Uterus (tissue), 4 donors: ENCODE data around the gene KCNC1. TPM values are rescaled to one million over a fixed set of nuclear protein-coding genes. Genes with fewer than 3 reads are reported as not detected.

ENCODE experiments used
- DNase-seq, 2 donors: peaks; one replicate each; pipeline ENCODE4 v3.0.0-alpha.2; 2019 to 2020
- H3K27ac ChIP-seq, 2 donors: fragments of 200-600 bp; sonication (generic); 1 replicate in 1 of 2; 2 replicates in 1 of 2; pipeline ENCODE4 v1.5.1; 2016 to 2018
- H3K27me3 ChIP-seq, 2 donors: fragments of 200-600 bp; sonication (generic); one replicate each; pipeline ENCODE4 v1.5.1; 2018 to 2019; ENCODE audit warnings: control low read depth in 1 of 2
- H3K36me3 ChIP-seq, 2 donors: fragments of 200-600 bp; sonication (generic); one replicate each; pipeline ENCODE4 v1.5.1; 2019; ENCODE audit warnings: control low read depth in 1 of 2
- H3K4me1 ChIP-seq, 2 donors: fragments of 200-600 bp; sonication (generic); one replicate each; pipeline ENCODE4 v1.5.1; 2018 to 2019; ENCODE audit warnings: control low read depth in 1 of 2
- H3K4me3 ChIP-seq, 2 donors: fragments of 200-600 bp; sonication (generic); 1 replicate in 1 of 2; 2 replicates in 1 of 2; pipeline ENCODE4 v1.5.1; 2018 to 2019; ENCODE audit warnings: mild to moderate bottlenecking in 1 of 2
- H3K9me3 ChIP-seq, 2 donors: fragments of 200-600 bp; sonication (generic); one replicate each; pipeline ENCODE4 v1.5.1; 2019; ENCODE audit warnings: control low read depth in 1 of 2
- POLR2A ChIP-seq, 2 donors: fragments of 450-650 bp; IDR thresholded peaks; one replicate each; pipeline ENCODE4 v1.6.1; 2016; ENCODE audit warnings: antibody characterized with exemption in 2 of 2, mild to moderate bottlenecking in 1 of 2, moderate library complexity in 1 of 2
- intact Hi-C: fragments of 100-400 bp; cut with DNase I; formaldehyde crosslinking; loops from one replicate; pipeline ENCODE4 v1.15.1; 2023; ENCODE audit warnings: low total_unique reads
- total RNA-seq, 4 donors: library from RNA; depleted of rRNA in 3 of 4; stranded (reverse); fragments of >200 nt in 3 of 4; gene quantifications; one replicate each; pipeline versions ENCODE4 v1.1.0 to v1.2.4, GENCODE V29; 2014 to 2023
- TF ChIP-seq, protein P1 (sequence below), 4 experiments: fragments of 200-600 bp in 2 of 4; fragments of 450-650 bp in 2 of 4; sonication (generic) in 2 of 4; IDR thresholded peaks; one replicate each; pipeline ENCODE4 v1.5.1; 2016 to 2019; ENCODE audit warnings: antibody characterized with exemption in 4 of 4, mild to moderate bottlenecking in 2 of 4, moderate library complexity in 1 of 4
- donor health status: DM: yes; HTN: yes; CAD: no.

KCNC1 gene
- total RNA-seq, 4 donors from 2014 or later, result 0.41 TPM; not detected in 3

DNA sequence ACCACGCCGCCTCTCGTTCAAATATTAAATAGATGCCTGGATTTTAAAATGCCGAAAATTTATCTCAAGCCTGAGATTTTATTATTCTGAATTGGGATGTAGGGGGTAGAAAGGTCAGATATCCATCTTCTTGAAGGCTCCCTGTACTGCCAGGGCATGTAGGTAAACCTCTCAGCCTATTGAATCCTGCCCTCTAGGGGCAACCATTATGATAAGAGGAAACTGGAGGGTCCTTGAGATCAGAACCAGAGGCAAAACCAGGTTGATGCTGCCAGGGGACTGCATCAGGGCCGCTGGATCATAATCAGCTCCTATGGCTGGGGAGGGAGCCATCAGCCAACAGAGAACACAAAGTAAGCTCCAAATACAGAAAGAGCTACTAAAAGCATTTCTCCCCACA, 92.4 kb downstream of the KCNC1 start:
- no peaks in the 10 kb centered on the region for H3K4me1 ChIP-seq
- H3K27me3 ChIP-seq, result no peaks in the 10 kb centered on the region
- H3K9me3 ChIP-seq, result no peaks in the 10 kb centered on the region
- no peak for TF ChIP-seq POLR2A (IDR thresholded peaks at IDR 0.05)
- TF ChIP-seq, protein P1, sequence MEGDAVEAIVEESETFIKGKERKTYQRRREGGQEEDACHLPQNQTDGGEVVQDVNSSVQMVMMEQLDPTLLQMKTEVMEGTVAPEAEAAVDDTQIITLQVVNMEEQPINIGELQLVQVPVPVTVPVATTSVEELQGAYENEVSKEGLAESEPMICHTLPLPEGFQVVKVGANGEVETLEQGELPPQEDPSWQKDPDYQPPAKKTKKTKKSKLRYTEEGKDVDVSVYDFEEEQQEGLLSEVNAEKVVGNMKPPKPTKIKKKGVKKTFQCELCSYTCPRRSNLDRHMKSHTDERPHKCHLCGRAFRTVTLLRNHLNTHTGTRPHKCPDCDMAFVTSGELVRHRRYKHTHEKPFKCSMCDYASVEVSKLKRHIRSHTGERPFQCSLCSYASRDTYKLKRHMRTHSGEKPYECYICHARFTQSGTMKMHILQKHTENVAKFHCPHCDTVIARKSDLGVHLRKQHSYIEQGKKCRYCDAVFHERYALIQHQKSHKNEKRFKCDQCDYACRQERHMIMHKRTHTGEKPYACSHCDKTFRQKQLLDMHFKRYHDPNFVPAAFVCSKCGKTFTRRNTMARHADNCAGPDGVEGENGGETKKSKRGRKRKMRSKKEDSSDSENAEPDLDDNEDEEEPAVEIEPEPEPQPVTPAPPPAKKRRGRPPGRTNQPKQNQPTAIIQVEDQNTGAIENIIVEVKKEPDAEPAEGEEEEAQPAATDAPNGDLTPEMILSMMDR (IDR thresholded peaks at IDR 0.05), result no peak
- H3K27ac ChIP-seq, result no peak overlapping the region
- intact Hi-C loops, result no loop called here
- no peak for DNase-seq
- no peaks in the 10 kb centered on the region for H3K36me3 ChIP-seq
- no peak overlapping the region for H3K4me3 ChIP-seq

DNA sequence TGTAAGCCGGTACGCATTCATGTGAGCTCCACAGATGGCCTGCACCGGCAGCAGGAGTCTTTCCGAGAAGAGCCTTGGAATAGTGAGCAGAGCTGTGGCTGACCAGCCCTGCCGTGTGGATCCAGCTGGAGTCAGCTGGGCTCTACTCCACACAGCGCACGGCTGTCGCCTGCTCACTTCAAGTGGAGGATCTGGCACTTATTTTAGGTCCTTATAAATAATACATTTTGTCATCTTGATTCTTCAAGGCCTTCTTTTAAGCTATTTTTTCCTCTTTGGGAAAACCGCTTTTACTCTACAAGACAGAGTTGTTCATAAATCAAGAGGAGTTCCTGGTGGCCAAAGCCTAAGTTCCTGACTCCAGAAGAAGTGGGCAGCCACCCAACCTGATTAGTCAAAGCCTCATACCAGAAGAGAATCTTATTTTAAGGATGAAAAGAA, 93.8 kb downstream of the KCNC1 start:
- Histone ChIP-seq H3K36me3 (no peaks in the 10 kb centered on the region), H3K4me1 (no peaks in the 10 kb centered on the region), H3K27ac (no peak overlapping the region), H3K4me3 (no peak overlapping the region), H3K27me3 (no peaks in the 10 kb centered on the region), H3K9me3 (no peaks in the 10 kb centered on the region)
- no peak for TF ChIP-seq POLR2A (IDR thresholded peaks at IDR 0.05)
- TF ChIP-seq, protein P1 (IDR thresholded peaks at IDR 0.05), result no peak
- DNase-seq, result peak; percentile 52 to 61
- intact Hi-C loops, result no loop called here

DNA sequence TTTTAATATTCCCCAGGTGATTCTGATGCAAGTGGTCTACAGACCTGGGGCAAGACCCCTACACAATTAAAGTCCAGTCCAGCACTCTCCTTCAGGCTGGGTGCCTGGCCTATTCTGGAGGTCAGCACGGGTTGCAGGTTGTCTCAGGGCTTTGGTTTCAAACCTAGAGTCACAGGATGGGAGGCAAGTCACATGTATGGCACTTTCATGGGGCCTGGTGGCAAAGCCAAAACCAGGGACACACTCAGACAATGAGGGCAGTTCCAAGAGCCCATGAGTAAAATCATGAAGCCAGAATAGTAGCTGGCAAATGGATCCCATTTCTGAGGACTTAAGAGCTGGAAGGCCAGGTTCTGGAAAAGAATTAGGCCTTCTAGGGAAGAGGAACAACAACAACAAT, 96.6 kb downstream of the KCNC1 start:
- no peak overlapping the region for H3K27ac ChIP-seq
- TF ChIP-seq POLR2A (IDR thresholded peaks at IDR 0.05), result no peak
- TF ChIP-seq, protein P1 (IDR thresholded peaks at IDR 0.05), result no peak
- intact Hi-C loops, result no loop called here
- DNase-seq, result no peak
- H3K4me3 ChIP-seq, result no peak overlapping the region
- H3K27me3 ChIP-seq, result no peaks in the 10 kb centered on the region
- H3K9me3 ChIP-seq, result no peaks in the 10 kb centered on the region
- H3K36me3 ChIP-seq, result no peaks in the 10 kb centered on the region
- no peaks in the 10 kb centered on the region for H3K4me1 ChIP-seq

DNA sequence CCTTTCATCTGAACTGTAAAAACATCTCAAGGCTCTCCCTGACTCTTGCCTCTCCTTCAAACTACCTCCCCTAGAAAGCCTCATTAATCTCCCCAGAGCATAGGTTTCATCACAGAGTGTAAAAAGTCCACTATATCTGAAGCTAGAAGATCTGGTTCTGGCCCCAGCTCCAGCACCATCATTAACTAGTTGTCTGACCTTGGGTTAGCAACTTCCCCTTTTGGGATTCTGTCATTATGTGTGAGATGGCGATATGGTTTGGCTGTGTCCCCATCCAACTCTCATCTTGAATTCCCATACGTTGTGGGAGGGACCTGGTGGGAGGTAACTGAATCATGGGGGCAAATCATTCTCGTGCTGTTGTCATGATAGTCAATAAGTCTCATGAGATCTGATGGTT, 97.3 kb downstream of the KCNC1 start:
- no peak for DNase-seq
- H3K4me1 ChIP-seq, result no peaks in the 10 kb centered on the region
- no peak overlapping the region for H3K27ac ChIP-seq
- no peaks in the 10 kb centered on the region for H3K36me3 ChIP-seq
- H3K9me3 ChIP-seq, result no peaks in the 10 kb centered on the region
- intact Hi-C loops, result no loop called here
- H3K4me3 ChIP-seq, result no peak overlapping the region
- H3K27me3 ChIP-seq, result no peaks in the 10 kb centered on the region
- TF ChIP-seq, protein P1 (IDR thresholded peaks at IDR 0.05), result no peak
- no peak for TF ChIP-seq POLR2A (IDR thresholded peaks at IDR 0.05)

Other genes with a start within 250 kb of the KCNC1 start
- gene USH1C, start 190.4 kb upstream of the KCNC1 start, total RNA-seq, result under 1 TPM in 2 of 4 donors, not detected in 2; 0.35 to 0.46 TPM
- gene OTOG, start 187.5 kb upstream of the KCNC1 start, total RNA-seq, result under 1 TPM in 1 of 4 donors, not detected in 3; under 0.01 TPM
- gene MYOD1, start 15.2 kb upstream of the KCNC1 start, total RNA-seq, result not detected